Mesothelial cell of epicardium (in vitro differentiated cells): ENCODE measurements around the gene SAMD7. TPM values are rescaled to one million over a fixed set of nuclear protein-coding genes. Genes with fewer than 3 reads are reported as not detected.

Experiments used
- DNase-seq, 2 experiments: peaks; one replicate each; pipeline ENCODE4 v3.0.0; 2021; ENCODE audit warnings: low spot score in 2 of 2; ENCODE audit not compliant: unreplicated experiment in 2 of 2
- H3K27ac Mint-ChIP-seq: 2 replicates; pipeline ENCODE4 v1.8.0; 2021; ENCODE audit warnings: mixed read lengths
- H3K27me3 Mint-ChIP-seq: 2 replicates; pipeline ENCODE4 v1.8.0; 2021; ENCODE audit warnings: low read depth, mixed read lengths
- H3K36me3 Mint-ChIP-seq: 2 replicates; pipeline ENCODE4 v1.8.0; 2021; ENCODE audit warnings: mixed read lengths
- H3K4me1 Mint-ChIP-seq: 2 replicates; pipeline ENCODE4 v1.8.0; 2021; ENCODE audit warnings: mixed read lengths
- H3K4me3 Mint-ChIP-seq: 2 replicates; pipeline ENCODE4 v1.8.0; 2021; ENCODE audit warnings: mild to moderate bottlenecking, moderate library complexity, mixed read lengths
- H3K9me3 Mint-ChIP-seq: 2 replicates; pipeline ENCODE4 v1.8.0; 2021; ENCODE audit warnings: mixed read lengths
- CTCF ChIP-seq: fragments of 200-600 bp; sonication (generic); IDR thresholded peaks from one replicate; pipeline ENCODE4 v1.5.0; 2021; ENCODE audit warnings: antibody characterized with exemption; ENCODE audit not compliant: unreplicated experiment
- total RNA-seq: library from RNA; stranded (reverse); gene quantifications from 3 replicates; pipeline ENCODE4 v1.2.1, GENCODE V29; 2021

Gene SAMD7
- total RNA-seq, 1 donor from 2014 or later, result not detected

DNA sequence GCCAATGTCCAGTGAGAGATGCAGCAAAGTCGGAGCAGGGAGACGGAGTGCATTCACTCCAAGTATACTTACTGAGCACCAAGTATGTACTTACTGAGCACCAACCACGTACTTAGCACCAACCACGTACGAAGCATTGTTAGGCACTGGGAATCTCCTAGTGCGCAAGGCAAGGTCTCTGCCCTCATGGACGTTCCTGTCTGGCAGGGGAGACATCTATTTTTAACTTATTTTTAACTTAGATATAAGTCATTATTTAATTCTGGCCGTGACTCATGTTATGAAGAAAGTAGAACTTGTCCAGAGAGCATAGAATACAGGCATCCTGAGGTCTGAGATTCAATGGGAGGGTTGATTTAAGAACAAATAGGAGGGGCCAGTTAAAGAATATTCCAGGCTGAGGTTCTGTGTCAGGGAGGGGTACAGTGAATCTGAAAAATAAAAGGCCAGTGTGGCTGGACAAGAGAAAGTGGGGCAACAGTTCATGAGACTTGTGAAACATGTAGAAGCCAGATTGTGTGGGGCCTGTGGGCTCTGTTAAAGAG is 32.3 kb upstream of the SAMD7 start:
- peaks cover 3% of the 10 kb centered on the region for H3K27me3 Mint-ChIP-seq
- DNase-seq, result no peak
- H3K36me3 Mint-ChIP-seq, result no peaks in the 10 kb centered on the region
- H3K27ac Mint-ChIP-seq, result no peak overlapping the region
- peaks cover 8% of the 10 kb centered on the region for H3K9me3 Mint-ChIP-seq
- no peak for TF ChIP-seq CTCF
- H3K4me3 Mint-ChIP-seq, result no peak overlapping the region
- no peaks in the 10 kb centered on the region for H3K4me1 Mint-ChIP-seq

DNA sequence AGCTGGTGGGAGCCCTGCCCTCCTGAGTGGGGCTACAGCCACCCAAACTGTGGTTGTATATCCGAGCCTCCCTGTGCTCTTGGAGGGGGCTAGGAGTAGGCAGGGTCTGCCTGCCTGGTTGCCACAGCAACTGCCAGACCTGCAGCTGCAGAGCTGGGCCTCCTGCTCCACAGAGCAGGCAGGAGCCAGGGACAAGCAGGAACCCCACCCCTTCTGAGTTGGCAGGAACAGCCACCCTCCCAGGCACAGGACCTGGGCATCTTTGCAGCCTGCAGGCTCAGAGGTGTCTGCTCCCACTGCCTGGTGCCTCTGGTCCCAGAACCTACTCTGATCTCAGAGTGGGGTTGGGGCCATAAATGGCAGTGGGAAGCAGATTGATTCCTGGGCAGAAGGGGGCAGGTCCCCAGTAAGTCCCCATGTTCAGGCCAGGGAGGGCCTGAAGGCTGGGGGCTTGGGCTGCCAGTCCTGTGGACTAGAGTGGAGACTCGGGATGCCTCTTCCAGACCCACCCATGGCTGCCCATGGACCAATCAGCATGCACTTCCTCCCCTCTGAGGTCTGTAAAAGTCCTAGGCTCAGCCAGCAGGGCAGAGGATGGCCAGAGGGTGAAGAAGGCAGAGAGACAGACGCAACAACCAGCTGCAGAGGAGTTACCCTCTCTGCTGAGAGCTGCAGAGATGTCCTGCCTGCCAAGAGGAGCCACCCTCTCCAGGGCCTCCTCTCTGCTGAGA is 31.4 kb upstream of the SAMD7 start:
- Mint-ChIP-seq H3K9me3 (peaks cover 4% of the 10 kb centered on the region), H3K36me3 (no peaks in the 10 kb centered on the region), H3K27me3 (peaks cover 3% of the 10 kb centered on the region), H3K4me3 (no peak overlapping the region), H3K4me1 (no peaks in the 10 kb centered on the region), H3K27ac (no peak overlapping the region)
- DNase-seq, result no peak
- TF ChIP-seq CTCF, result no peak

GRCh38 chr3:169880576-169881250 is 30.7 kb upstream of the SAMD7 start:
- peaks cover under 1% of the 10 kb centered on the region for H3K9me3 Mint-ChIP-seq
- H3K36me3 Mint-ChIP-seq, result no peaks in the 10 kb centered on the region
- no peaks in the 10 kb centered on the region for H3K4me1 Mint-ChIP-seq
- H3K27me3 Mint-ChIP-seq, result peaks cover 3% of the 10 kb centered on the region
- no peak overlapping the region for H3K27ac Mint-ChIP-seq
- no peak for TF ChIP-seq CTCF
- no peak for DNase-seq
- H3K4me3 Mint-ChIP-seq, result no peak overlapping the region

DNA sequence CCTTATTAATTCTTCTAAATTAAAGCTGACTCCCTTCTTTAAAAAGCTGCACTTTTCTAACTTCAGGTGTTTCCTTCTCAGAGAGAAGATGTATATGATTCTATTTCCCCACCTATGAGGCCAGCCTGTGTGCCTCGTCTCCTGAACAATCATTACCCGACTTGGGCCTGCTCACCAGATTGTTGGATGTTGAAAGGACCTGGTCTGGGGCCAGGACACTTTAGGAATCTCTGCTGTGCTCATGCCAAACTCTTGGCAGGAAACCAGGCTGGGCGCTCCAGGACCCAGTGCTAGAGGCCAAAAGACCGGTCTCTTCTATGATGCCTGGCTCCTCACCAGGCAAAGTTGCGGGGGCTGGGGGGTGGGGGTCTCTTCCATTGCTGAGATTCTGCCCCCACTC is 24.7 kb upstream of the SAMD7 start:
- Mint-ChIP-seq H3K27me3 (peaks cover under 1% of the 10 kb centered on the region), H3K4me3 (no peak overlapping the region), H3K27ac (no peak overlapping the region), H3K36me3 (no peaks in the 10 kb centered on the region), H3K9me3 (no peaks in the 10 kb centered on the region), H3K4me1 (no peaks in the 10 kb centered on the region)
- no peak for TF ChIP-seq CTCF
- DNase-seq, result no peak

- Mint-ChIP-seq H3K27me3 (no peaks in the 10 kb centered on the region), H3K36me3 (no peaks in the 10 kb centered on the region), H3K9me3 (no peaks in the 10 kb centered on the region), H3K4me3 (no peak overlapping the region), H3K4me1 (peaks cover 5% of the 10 kb centered on the region), H3K27ac (no peak overlapping the region)
- no peak for TF ChIP-seq CTCF
- no peak for DNase-seq
Observed at GRCh38 chr3:169891886-169892285, 19.5 kb upstream of the SAMD7 start.
